ENCODE data around the gene USE1.

Gene USE1

DNA sequence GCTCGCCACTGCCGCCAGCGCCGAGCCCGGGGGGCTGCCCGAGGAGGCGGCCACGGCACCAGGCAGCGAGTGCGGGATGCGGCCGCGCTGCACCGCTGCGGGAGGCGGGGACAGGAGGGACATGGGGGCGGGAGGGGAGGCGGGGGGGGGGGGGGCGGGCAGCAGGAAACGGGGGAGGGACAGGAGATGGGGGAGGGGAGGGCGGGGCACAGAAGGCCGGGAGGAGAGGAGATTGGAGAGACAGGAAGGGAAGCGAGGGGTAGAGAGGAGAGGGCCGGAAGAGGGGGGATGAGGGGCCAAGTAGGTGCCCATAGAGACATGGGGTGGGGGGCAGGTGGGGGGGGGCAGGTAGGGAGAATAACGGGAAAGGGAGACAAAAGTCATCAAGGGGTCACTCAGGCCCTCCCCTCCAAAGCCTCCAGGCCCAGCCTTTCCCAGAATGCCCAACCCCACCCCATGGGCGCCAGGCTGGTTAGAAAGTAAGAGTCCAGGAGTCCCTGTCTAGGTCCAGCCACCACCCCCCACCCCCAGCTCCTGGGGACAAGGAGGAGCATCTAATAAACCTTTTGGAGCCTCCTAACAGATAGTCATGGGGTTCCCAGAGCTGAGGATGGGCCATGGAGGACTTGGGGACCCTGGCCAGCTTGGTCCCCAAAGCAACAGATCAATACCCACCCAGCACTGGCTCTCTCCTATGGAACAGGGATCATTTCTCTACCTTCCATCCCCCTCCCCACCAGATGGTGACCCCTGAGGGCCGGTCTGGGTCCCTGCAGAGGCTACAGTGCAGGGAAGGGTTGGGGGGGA, 21.0 kb downstream of the USE1 start:
- peak; percentile 52 for DNase-seq

DNA sequence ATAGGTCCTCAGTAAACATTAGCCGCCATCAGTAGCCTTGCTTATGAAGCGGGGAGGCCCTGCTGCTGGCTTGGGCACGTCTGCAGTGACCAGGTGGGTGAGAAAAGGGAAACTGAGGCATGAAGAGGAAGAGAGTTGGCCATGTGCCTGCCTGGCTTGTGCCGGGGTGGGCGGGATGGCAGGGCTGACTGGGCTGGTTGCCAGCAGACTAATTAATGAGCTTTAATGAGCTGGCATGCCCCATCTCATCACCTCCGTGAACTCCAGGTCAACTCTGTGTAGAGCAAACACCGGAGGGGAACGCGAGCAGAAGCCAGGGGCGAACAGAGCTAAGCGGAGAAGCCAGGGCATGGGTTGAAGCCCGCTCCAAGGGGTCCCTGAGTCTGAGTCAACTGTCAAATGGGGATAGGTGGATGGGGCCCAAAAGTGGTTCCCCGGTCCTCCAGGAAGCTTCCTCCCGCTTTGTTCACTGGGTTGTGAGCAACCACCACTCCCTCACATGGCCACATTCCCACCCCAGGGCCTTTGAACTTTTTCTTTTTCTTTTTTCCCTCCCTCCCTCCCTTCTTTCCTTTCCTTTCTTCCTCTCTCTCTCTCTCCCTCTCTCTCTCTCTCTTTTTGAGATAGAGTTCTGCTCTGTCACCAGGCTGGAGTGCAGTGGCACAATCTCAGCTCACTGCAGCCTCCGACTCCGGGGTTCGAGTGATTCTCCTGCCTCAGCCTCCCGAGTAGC, 21.8 kb downstream of the USE1 start:
- DNase-seq, result no peak

DNA sequence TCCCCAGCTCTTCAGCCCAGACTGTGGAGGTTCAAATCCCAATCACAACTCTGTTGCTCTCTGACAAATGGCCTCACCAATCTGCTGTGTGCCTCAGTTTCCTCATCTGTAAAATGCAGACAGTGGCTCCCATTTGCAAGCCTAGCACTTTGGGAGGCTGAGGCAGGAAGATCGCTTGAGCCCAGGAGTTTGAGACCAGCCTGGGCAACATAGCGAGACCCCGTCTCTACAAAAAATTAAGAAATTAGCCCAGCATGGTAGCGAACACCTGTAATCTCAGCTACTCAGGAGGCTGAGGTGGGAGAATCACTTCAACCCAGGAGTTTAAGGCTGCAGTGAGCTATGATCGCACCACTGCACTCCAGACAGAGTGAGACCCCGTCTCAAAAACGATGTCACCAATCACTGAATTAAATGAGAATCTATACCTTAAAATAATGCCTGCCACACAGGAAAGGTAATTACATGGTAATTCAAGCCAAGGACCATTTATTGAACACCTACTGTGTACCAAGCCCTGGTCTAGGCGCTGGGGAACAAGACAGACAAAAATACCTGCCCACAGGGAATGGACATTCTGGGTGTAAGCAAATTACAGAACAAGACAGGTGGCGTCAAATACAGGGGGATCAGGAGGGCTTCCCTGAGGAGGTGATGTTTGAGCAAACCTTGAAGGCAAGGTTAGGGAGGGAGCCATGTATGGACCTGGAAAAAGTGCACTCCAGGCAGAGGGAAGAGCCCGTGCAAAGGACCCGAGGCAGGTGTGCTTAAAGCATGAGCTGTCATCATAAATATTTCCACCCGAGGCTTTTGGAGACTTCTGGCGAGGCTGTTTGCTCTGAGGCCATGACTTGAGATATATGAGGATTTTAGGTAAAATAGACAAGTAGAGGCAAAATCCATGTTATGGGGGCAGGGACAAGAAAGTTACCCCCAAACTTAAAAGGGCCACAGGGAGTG, 22.9 kb downstream of the USE1 start:
- DNase-seq, result no peak

DNA sequence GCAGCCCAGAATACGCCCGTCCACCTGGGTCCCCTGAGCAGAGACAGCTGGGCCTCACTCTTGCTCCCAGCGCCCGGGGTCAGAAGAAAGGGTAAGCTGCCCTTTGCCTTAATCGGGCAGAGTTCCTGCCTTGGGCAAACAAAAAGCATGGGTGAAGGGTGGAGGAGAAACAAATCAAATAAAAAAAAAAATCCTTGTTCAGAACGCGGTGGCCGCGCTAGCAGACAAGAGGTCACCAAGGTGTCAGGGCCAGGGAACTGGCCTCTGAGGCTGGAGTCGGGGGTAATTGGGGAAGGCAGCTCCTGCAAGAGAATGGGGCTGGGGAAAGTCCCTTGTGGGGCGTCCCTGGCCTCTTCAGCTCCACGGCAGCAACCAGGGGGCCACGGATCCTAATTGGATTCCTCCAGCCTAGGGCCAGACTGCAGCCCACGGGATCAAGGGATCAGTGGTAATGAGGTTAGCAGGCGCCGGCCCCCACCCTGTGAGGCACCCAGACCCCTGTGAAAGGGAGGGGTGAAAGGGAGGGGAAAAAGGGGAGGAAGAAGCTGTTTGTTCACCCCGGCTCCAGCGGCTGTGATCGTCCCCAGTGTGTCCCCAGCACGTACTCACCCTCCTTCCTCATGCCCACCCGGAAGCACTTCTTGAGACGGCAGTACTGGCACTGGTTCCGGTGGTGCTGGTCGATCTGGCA, 25.1 kb downstream of the USE1 start:
- no peak for DNase-seq

DNA sequence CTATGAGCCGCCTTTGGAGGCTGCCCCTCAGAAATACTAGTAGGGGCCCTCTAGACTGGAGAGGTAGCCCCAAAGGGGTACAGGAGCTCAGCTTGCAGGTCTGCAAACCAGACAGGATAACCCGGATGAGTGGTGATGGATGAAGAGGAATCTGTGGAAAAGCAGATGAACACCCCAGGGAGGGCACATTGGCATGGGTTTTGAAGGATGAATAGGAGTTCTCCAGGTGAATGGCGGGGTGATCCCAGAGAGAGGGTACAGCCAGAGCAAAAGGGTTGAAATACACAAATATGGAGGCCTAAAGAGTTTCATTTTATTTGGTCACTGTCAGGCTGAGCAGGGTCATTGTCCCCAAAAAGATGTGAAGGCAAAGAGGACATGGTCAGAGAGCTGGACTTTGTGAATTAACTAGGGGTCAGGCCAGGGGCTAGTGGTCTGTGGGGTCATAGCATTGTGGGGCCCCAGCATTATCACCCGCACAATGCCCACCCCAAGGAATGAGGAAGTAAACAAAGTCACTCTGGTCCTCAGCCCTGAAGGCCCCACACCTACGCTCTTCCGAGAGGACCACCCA, 25.8 kb downstream of the USE1 start:
- DNase-seq, result no peak

DNA sequence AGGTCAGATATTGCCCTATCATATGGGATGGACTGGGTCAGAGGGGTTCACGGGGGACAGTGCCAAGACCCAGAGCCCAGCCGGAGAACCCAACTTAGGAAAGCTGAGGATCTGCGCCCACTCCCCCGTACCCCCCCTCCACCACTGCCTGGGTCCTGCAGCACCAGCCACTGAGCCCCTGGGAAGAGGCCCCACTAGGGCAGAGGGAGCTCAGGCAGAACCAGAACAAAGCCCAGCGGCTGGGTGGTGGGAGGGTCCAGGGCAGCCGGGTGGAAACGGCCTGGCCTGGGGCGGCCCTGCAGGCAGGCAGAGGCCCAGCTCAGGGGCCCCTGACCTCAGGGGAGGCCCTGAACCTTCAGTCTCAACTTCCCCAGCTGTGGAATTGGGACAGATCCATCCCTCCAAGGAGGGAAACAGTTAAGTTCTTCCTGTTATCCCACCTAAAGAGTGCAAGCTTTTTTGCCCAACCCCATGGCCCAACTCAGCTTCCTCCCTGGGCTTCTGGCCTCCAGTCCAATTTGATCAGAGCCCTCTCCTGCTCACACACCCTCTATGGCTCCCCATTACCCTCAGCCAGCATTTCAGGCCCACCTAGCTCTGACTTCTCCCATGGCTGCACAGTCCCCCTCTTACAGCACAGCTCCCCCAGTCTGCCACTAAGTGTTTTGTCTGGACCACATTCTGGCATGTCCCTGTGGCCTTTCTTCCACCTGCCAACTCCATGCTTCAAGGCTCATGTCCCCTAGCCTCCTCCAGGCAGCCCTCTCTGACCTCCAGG, 27.5 kb downstream of the USE1 start:
- DNase-seq, result no peak

DNA sequence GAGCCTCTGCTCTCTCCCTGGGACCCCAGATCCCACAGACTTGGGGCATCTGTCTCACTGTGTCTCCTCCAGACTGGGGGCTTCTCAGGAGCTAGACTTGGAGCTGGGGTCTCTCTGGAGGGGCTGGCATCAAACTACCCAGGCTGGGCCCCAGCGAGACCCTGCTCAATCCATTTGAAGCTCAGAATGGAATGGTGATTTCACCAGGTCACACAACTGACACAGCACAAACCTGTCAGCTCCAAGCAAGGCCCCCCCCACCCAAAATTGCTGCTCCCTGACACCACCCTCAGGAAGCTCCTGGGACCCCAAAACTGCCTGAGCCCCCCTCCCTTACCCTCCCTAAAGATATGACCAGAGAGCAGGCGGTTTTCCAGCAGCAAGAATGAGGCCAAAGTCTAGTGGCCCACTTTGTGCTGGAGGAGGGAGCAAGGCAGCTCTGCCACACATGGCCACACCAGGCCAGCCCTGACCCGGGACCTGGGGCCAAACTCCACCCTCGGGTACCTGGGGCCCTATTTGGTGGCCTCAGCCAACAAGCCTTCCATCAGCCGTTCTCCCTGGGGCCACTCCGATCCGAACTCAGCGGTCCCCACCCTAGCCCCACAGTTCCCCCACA, 28.2 kb downstream of the USE1 start:
- no peak for DNase-seq

DNA sequence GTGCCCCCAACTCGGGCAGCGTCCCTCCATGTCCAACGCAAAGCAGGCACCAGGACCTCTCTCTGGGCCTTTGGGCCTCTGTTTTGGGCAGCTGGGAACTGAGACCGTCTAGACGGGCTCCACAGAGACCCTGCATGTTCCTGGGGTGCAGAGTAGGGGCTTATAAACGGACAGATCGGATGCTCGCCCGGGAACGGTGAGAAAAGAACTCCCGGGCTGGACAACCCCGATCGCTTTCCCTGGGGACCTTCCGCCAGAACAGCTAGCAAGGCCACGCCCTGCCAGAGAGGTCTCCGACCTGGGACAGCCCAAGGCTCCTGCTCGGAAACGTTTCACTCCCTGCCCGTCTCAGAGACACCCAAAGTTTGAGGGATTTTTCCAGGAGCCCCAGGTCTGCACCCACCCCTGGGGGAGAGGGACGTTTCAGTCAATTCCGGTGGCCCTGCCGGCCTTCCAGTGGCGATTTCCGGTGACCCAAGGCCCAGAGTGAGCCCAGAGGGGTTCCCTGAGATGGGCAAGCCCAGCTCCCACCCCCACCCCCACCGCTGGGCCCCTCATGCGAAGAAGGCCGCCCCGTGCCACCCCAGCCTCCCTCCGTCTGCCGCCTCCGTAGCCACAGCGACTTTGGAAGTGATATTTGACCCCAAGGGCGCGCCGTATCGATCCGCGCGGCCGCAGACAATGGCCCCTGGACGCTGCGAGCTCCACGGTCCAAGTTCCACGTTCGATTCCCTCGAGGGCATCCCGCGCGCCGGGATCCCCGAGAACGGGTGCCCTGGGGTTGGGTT, 28.9 kb downstream of the USE1 start:
- DNase-seq, result no peak

DNA sequence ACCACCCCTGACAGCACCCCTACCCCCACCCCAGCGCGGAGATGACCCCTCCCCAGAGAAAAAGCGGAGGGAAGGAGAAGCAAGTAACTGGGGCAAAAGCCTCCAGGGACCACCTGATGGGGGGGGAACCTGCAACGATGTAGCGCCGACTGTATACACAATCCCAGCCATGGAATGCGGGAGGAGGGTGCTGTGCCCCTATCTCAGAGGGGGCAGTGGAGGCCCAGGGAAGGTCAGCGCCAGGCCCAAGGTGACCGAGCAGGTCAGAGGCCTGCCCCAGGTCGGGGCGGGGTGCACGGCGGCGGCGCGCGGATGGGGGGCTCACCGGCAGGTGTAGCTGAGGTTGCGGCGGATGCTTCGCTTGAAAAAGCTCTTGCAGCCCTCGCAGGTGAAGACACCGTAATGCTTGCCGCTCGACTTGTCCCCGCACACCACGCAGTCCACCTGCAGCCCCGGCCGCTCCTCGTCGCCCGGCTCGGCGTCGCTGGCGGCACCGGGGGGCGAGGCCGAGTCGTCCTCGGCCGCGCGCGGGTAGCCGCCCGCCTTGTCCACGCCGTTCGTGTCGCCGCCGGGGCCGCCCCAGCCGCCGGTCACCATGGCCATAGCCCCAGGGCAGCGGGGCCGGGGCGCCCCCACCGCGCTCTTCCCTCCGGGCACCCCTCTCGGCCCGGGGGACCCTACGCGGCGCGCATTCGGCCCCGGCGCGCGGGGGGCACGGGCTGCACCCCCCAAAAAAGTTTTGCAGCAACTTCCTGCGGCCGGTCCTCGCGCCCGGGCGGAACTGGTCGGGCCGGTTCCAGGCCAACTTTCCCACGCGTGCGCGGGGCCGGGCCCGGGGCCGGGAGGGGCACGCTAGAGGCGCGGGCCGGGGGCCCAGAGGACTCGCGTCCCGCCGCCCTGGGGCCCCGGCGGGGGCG, 29.7 kb downstream of the USE1 start:
- no peak for DNase-seq

DNA sequence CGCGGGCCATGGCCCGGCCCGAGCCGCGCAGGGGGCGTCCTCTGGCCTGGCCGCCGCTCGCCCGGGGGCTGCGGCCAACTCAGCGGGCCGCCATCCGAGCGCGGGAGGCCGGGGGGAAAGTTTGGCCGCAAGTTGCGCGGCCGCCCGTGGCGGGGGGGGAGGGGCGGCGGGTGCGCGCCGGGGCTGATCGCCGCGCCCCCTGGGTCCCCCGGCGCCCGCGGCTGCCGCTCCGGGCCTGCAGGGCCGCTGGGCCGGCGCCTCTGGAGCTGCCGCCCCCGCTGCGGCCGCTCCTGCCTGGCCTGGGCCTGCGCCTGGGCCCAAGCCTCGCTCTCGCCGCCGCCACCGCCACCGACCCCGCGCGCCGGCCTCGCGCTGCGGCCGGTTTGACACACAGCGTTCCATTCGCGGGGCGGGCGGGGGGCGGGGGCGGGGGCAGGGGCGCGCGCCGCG, 30.4 kb downstream of the USE1 start, which contains the start of gene NR2F6:
Gene NR2F6 (minus strand): TSS at position 385 of the 450 bp plus-strand sequence. CDS start 699 bp downstream, outside the sequence.
- no peak for DNase-seq

DNA sequence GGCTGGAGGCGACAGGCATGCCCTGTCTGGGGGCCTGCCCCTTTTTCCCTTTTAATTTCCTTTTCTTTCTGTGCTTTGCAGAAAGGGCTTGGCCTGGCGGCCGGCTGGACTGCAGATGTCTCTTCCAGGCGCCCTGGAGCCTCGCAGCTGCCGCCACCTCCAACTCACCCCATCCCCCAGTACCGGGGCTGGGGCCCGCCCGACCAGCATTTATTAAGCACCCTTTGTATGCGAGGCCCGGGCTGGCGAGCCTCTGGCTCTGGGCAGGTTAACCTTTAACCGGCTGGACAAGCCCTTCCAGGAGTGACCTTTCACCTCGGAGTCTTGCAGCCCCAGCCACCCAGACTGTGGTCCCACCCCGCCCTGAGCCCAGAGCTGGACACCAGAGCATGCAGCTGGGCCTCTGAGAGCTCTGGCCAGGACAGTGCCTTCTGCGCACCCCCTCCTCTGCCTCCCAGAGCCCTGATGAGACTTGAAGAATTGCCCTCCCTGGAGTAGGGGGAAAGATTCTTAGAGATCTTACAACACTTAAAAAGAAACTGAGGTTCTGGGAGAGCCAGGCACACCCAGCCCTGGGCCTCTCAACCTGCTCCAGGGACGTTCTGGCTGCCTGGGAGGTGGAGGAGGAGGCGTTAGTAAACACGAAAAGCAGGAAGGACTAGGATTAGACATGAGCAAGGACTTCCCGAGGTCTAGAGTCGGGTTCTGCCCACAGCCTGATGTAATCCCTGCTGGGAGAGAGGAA, 31.7 kb downstream of the USE1 start:
- DNase-seq, result no peak

DNA sequence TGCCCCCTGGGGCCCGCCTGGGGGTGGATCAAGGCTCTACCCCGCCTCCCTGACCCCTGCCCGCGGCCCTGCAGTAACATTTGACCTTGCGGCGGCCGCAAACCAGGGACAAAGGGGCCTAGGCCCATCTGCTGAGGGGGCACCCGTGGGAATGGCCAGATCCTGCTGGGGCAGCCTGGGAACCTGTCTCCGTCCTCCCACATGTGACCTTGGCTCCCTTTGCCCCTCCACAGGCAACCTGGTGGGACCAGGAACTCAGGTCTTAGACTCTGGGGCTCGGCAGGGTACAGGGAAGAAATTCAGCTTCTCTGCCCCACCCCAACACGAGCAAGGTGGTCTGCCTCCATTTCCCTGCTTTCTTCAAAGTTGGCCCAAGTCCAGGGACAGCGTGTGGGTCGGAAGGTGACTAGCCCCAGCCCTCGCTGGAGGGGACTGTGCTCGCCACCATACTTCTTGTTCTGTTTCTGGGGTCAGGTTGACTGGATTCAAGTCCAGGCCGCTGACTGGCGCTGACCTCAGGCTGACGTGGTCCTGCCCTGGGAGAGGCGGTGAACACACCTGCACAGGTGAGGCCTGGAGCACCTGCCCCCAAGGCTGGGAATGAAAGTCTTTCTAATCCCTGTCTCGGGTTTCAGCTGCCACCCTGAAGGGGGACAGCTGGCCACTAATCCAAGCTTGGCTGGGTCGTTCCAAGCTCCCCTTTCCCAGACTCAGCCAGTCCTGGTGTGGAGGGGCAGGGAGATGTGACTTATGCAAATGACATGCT, 33.0 kb downstream of the USE1 start:
- DNase-seq, result no peak

DNA sequence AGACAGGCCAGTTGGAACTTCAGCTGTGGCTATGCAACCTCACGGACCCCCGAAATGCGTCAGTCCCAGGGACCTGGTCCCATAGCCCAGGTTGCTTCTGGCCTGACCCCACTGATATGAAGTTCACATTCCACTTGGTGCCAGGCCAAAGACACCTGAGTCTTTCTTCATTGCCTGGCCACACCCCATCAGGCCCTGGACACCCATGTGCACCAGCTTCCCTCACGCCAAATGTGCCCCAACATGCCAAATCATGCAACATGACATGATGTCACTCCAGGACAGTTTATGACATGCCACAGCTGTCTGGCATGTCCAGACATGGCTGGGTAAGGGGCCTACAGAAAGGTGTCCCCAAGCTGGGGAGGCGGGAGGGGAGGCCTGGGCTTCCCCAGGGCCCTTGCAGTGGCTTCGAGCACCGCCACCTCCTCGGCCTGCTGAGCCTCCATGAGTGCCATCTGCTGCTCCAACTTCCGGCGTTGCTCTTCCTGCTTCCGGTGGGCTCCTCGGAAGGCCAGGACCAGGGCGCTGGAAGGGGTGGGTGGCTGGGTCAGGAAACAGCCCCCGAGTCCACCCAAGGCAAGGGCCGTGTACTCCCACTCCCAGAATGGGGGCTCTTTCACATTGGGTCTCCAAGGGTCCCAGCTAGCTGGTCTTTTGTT, 34.9 kb downstream of the USE1 start:
- DNase-seq, result no peak

DNA sequence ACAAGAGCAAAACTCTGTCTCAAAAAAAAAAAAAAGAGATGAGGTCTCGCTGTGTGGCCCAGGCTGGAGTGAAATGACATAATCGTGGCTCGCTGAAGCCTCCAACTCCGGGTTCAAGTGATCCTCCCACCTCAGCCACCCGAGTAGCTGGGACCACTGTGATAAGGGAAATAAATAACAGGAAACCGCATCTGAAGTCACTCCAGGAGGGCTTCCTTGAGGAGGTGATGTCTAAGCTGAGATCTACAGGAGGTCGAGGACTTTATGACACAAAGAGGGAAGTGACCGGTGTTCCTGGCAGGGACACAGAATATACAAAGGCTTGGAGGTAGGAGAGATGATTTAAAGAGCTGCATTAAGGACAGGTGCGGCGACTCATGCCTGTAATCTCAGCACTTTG, 39.5 kb downstream of the USE1 start:
- DNase-seq, result no peak

DNA sequence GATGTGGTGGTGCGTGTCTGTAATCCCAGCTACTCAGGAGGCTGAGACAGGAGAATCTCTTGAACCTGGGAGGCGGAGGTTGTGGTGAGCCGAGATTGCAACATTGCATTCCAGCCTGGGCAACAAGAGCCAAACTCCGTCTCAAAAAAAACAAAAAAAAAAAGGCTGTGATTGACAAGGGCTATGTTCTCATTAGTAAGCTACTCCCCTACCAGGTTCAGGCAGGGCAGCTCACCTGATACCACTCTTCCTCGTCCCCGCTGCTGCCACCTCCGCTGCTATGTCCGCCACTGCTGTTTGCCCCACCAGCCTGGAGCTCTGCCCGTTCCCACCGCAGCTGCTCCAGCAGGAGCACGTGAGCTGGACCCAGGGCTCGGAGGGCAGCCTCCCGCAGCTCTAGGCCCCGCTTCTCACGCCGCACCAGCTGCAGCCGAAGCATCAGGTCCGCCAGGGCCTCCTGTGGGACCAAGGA, 40.0 kb downstream of the USE1 start:
- no peak for DNase-seq

DNA sequence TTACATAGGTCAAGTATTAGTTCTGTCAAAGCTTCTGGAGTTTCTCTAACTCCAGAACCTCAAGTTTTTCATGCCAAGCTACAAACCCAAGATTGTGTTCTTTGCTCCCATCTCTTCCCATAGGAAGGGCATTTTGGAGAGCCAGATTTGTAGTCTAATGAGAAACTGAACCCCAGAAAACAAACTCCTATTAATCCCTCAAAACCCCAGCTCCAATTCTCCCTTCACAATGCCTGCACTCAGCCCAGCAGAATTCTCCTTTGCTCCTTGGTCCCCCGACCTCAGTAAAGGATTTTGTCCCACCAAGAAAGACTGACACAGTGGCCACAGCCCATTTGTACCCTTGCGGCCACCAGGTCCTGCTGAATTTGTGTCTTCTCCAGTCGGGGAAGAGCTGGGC, 41.0 kb downstream of the USE1 start:
- no peak for DNase-seq

Measured in activated CD4-positive, alpha-beta T cell treated with anti-CD3 and anti-CD28 coated beads, Interleukin-10, Interleukin-2, amounts not matched to agents 100 ng/mL and 50 ng/mL, durations not matched to agents 16 hours and 8 hours (primary cell).